HG03025 (cell line): ENCODE measurements around the gene MBD1.
"Not testable (repeated sequence)": the region's sequence is repeated elsewhere in the genome, so short reads cannot be mapped to it uniquely, and the experiment has no call there.

Source experiments
- ATAC-seq: cut with Tn5 transposase; IDR thresholded peaks from one replicate; pipeline ENCODE4 v1.9.1; 2021; ENCODE audit warnings: mild to moderate bottlenecking, moderate library complexity; ENCODE audit not compliant: unreplicated experiment, low FRiP score

Gene MBD1

DNA sequence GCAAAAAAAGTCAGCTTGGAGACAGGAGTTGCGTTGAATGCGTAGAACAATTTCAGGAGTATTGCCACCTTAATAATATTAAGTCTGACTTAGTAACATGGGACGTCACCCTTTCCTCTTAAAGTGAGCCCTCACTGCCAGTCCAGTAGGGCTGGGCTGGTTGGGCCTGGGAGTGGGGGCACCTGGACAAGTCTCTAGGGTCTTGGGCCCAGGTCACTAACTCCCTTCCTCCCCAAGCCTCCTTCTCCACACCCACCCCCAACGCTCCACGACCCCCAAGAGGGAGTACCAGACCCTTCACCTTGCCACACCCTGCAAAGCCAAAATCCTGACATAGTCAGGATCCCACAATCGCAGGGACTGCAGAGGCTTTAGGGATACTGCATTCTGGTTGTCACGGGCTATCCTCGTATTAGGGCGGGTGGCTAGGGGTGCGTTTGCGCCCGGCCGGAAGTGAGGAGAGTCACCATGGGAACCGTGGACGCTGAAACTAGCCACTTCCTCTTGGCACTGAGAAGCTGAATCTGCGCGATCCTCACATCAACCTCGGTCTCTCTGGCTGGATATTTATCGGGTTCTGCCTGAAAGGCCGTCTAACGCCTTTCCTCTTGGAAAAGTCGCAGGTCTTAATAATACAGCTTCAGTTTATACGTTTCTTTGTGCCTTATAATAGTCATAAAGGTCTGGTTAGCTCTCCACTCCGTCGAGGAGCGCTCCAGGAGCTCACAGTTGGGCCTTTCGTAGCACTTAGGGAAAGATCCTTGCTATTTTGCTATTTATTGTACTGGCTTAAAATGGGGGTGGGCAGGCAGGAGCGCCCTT is 16.5 kb upstream of the MBD1 start:
- peak; percentile 99 for ATAC-seq

DNA sequence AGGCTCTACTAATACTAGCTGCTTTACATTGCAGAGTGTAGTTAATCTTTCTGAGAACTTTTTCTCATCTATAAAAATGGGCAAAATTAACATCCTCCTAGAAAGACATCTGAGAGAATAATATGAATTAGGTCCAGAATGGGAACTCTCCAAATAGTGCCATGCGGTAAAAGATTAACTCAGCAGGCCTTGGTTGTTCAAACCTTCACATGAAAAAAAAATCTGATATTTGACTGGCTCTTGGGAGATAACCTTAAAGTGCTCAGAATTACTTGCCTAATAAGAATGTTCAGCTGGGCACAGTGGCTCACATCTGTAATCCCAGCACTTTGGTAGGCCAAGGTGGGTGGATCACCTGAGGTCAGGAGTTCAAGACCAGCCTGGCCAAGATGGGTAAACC is 11.7 kb upstream of the MBD1 start:
- no peak for ATAC-seq

DNA sequence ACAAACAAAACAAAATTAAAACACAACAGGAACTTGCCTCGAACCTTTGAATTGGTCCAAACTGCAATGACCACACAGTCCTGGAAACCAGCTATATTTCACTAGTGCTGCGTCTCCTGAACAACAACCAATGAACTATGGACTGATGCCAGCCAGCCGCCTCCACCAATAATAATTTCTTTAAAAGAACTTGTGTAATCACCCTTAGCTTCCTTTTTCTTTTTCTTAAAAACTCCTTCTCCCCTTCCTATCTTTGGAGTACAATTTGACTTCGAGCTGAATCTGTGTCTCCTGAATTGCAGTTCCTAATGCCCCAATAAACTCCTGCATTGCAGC is 7.8 kb upstream of the MBD1 start:
- no peak for ATAC-seq

DNA sequence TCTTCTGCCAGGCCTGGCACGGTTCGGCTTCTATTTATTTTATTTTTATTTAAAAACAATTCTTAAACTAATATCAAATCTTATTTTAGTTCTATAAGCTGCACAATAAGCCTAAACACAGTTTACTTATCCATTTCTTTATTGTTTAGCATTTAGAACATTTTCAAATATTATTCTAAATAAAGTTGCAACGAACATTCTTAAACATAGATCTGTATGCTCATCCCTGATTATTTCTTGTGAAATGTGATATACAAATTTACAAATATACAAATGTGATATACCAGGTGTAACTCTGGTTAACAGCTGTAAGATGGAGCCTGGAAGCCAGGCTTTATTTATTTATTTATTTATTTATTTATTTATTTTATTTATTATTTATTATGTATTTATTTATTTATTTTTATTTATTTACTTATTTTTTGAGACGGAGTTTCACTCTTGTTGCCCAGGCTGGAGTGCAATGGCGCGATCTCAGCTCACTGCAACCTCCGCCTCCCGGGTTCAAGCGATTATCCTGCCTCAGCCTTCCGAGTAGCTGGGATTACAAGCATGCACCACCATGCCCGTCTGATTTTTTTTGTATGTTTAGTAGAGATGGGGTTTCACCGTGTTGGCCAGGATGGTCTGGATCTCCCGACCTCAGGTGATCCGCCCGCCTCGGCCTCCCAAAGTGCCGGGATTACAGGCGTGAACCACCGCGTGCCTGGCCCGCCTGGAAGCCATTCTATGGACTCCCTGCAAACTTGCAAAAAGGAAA is 7.2 kb upstream of the MBD1 start:
- not testable (repeated sequence) for ATAC-seq

DNA sequence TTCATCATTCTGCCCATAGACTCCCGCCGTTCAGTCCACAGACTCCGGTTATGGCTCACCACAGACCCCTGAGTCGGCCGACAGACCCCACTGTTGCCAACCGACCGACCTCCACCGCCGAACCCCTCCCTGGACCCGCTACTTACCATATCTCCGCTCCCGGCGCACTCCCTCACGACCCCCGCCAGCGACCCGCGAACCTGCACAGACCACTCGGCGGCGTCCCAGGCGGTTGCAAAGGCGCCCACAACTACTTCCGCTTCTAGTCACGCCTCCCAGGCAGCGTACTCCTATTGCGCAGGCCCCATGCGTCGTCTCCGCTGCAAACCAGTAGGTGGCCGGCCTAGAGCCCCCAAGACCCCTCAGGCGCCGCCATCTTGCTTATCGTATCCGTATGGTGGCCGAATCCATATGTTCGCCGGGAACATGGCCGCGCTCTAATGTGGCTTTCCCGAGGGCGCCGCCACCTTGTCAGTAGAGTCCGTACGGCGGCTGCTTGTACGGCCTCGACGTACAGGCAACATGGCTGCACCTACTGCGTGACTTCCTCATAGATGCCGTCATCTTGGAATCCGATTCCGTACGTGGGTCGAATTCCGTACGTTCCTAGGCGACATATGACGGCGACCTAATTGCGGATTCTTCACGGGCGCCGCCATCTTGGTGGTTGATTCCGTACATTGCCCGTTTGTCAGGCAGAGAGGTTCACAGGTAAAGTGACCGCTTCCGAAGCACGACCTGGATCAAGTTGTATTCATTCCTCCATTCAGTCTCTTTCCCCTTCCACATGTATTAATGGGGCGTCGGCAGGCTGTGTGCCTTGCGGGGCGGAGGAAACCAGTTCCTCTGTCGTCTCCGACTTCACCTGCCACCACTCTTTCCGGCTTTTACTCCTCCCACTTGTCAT is 6.4 kb upstream of the MBD1 start, which contains the start of gene CXXC1:
Gene CXXC1, minus strand, starts transcription at position 252 of the 907 bp plus-strand sequence. Its CDS starts 103 bp downstream, at position 149.
- peak; percentile 84 for ATAC-seq

DNA sequence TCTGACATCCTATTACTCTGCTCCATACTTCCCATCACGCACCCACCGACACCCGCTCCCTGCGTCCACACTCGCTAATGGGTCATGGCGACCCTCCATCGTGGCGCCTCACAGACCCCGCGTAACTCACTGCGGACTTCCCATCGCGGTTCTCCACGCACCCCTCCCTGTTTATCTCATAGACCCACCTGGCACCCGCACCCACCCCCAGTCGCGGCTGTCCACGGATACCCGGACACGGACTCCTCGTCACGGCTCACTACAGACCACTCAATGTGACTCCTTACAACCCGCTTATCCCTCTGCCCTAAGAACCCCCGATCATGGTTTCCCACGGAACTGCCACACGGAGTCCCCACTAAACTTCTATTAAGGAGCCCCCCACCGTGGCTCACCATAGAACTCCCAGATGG is 5.7 kb upstream of the MBD1 start:
- no peak for ATAC-seq

DNA sequence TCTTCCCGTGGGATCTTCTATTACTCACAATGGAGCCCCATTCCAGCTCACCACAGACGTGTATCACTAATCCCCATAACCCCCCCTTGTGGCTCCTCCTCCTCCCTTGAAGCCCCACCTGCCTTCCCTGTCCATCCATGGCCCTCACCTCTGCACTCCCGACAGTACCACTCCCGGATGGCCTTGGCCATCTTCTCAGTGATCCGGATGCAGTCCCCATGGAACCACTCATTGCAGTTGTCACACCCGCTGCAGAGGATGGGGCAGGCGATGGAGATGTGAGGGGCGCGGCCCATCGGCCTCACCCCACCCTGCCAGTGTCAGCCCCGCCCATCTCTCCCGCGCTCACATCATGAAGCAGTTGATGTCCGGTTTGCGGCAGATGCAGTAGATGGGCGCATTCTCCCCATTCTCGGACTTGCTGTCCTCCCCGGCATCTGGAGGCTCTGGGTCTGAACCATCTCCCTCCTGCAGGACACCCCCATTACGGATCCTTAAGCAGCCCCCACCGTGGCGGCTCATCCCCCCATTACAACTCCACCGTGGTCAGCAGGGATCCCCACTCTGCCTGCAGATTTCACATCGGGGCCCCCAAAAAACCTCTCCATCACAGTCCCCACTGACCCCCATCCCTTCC is 5.2 kb upstream of the MBD1 start:
- ATAC-seq, result no peak

DNA sequence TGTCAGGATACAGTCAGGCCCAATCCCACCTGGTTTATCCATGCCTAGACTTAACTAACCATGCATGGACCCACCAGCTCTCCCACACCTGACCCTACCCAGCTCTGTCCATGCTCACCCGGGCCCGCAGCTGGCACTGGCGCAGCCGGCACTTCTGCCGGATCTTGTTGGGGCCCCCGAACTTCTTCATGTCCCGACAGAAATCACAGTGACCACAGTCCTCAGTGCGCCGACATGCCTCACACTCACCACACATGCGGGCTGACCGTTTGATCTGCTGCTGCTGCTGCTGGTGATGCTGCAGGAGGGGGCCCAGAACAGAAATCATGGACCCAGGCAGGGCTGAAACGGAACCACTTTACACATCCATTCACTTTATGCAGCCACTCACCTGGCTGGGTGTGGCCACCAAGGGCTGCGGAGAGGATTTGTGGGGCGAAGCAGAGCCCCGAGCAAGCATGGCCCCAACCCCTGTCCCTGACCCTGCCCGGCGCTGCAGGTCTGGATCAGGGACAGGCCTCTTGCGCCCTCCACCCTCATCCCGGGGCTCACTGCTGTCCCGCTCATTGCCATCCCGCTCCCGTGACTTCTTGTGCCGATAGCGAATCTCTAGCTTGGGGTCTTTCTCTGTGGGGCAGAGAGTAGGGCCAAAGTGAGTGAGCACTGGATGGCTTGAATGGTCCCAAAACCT is 4.5 kb upstream of the MBD1 start:
- no peak for ATAC-seq

DNA sequence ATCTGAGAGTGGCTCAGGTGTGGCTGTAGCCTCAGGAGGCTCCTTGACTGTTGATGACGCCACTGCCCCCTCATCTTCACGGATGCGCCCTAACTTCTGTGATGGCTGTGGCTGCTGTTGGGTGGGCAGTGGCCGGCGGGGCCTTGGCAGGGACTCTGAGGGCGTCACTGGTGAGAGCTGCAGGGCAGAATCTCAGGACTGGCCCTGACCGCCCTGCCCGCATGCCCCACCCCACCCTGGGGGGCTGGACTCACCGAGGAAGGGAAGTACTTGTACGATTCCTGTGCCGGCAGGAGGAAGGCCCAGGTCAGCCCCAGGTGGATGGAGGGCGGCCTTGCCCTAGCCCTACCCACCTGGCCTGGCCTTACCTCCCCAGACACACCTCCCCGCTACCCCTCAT is 3.7 kb upstream of the MBD1 start:
- no peak for ATAC-seq

DNA sequence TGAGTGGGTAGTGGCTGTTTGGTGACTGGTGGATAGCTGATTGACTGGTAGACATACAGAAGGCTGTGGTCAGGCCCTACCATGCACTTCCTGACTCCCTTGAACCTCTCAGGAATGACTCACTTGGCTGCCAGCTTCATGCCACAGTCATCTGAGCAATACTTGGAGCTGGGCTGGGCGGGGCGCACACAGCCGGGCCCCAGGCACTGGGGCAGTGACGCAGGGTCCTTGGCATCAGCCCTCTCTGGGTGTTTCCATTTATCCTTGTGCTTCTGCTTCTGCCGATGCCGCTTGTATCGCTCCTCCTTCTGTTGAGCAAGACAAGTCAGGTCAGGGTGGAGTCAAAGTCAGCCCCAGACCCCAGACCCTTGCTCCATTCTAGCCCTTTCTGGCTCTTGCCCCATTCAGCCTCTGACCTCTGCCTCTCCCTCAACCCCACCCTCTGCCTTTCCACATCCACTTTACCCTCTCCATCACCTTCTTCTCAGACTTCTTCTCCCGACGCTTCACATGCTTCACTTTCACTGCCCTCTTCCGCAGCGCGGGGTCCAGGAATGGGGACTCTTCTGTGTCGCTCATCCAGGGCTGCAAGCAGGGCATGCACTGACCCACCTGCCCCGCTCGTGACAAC is 3.0 kb upstream of the MBD1 start:
- no peak for ATAC-seq

DNA sequence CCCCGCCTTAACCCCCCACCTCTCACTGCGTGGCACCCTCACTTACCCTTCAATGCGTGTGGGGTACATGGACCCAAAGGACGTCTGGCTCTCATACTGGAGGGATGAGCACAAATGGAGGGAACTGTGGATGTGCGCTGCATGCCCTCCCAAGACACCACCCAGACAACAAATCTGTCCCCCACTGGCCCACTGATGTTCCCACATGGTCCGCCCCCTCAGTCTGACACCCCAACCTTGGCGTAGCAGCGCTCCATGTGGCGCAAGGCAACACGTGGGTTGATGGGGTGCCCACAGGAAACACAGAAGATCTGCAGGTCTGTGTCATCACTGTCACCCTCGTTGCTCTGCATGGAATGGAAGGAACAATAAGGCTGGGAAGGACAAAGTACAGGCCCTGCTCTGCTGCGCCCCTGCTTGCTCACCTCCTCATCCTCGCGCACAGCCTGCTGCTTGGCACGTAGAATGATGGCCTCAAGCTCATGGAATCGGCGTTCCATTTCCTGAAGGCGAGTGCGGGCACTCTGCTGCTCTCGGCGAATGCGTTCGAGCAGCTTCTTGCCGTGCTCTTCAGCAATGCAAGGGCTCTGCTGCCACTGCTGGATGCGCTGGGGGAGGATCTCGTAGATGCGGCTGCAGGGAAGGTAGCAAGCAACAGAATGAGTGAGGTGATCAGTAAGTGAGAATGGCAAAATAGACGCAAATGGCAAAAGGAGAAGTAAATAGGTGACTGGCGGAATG is 2.3 kb upstream of the MBD1 start:
- ATAC-seq, result no peak

DNA sequence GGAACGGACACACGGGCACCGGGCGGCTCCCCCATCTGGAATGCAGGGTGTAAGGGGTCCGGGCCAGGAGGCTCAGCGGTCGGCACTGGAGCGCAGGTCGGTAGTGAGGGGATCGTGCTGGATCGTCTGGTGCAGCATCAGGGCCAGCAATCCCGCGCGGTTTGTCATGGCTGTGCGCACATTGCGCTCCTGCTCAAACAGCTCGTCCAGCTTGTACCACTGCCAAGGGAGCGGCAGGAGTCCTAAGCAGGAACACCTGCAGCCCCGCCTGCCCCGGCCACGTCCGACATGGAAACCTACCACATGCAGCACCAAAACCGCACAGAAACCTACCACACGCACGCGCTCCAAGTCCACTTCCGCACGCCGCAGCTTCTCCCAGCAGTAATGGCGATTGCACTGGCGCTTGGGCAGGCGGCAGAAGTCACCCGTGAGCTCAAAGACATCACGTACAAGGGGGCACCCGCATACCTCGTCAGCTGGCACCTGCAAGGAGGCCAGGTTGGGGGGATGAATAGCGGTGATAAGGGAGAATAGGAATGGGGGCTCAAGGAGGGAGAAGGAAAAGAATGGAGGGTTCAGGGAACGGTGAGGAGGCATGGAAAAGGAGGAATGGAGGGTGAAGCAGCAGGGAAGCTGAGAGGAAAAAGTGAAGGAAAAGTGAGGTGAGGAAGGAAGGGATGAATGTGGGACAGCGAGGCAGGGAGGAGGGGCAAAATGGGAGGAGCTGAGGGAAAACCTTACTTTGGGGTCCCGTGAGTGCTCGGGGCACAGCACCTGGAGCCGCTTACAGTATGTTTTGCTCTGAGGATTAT is 1.4 kb upstream of the MBD1 start:
- no peak for ATAC-seq

DNA sequence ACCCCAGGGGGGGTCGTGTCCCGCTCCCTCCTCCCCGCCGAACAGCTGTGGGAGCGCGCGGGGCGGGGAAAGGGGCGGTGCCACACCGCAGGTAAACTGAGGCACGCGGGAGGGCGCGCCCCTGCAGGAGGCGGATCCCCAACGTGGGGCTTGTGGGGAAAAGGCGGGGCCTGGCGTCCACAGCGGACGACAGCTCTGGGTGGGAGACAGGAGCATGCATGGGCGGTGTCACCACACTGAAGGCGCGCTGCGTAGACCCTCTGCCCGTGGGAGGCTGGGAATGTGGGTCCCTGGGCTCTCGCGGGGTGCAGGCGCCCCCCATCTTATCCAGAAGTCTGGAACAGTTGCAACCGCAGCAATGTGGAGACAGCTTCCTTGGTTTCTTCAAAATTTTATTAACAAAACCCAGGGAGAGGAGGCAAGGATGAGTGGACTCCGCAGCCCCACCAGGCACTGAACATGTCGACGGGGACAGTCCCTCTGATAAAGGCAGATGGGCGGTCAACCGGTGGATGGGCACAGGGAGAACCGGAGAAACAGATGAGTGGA is 723 bp upstream of the MBD1 start:
- ATAC-seq, result no peak

DNA sequence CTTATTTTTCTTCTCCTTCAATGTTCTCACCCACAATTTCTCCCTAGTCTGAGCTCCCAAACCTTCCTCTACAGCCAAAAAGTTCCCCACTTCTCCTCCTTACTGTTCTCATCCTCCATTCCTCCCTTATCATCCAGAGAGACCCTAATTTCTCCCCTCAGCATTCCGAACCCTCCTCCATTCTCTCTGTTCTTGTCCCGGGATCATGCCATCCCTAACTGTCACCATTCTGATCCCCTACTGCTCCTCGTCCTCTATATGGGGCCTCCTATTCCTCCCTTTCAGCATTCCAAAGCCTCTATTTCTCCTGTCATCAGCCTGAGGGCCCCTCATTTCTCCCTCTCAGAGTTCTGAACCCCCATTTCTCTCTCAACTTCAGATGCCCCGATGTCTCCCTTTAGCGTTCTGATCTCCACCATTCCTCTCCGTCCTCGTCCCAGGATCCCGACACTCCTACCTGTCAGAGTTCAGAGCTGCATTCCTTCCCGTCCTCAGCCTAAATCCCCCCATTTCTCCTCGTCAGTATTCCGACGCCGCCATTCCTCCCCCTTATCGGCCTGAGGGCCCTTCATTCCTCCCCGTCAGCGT is 522 bp downstream of the MBD1 start:
- ATAC-seq, result no peak

DNA sequence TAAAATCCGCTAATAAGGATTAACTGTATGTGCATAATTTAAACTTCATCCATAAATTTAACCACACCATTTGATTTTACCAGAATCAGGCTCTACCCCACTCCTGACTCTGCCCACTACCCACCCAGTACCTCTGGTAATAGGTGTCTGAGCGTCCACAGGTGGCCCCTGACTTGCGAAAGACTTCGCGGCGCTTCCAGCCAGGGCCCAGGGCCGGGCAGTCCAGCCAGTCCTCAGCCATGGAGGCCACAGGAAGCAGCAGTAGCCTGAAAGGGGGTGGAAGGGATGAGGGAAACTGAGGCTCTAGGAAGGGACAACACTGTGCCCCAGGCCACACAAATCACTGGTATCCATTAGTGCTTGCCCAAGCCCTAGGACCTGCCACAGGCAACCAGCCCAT is 1.6 kb downstream of the MBD1 start:
- no peak for ATAC-seq

DNA sequence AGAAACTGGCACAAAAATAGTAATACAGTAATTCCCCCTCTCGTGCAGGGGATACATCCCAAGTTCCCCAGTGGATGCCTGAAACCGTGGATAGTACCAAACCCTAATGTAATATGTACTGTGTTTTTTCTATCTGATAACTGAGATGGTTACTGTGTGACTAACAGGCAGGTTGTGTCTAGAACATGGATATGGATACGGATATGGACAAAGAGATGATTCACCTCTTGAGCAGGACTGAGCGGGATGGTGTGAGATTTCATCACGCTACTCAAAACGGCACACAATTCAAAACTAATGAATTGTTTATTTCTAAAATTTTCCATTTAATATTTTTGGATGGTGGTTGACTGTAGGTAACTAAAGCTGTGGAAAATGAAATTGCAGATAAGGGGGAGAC is 3.4 kb downstream of the MBD1 start:
- ATAC-seq, result no peak

DNA sequence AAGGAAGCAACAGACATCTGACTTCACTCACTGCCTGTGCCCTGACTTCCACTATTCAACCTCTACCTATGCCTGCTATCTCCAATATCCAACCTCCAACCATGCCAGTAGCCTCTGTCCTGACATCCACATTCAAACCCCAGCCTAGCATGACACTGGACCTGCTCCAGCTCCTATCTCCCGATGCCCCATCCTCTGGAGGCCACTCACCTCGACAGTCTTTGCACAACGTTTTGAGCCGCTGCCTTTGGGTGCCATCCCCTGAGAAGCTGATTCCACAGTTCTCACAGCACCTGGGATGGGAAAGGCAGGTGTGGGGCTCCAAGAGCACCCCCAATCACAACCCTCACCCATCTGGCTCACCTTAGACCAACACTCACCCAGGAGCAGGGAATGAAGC is 4.9 kb downstream of the MBD1 start:
- ATAC-seq, result no peak
